ENCODE data around the gene RARB.
A peak's percentile ranks its signal among the peaks of the same experiment; 100 is the strongest.

Gene RARB

GRCh38 chr3:25587526-25587925 lies 159.5 kb downstream of the RARB start:
- peak; percentile 87 for DNase-seq
- TF ChIP-seq CTCF (IDR thresholded peaks at IDR 0.05; ENCODE audit: low read depth, low read length, missing control alignments): no peak
- H3K27ac ChIP-seq: peak overlapping the region; percentile 75
- in situ Hi-C loops (cut with HindIII; ENCODE audit: low pct_ligation_motif_present, low sequenced_read_pairs): no loop called here
- H3K4me3 ChIP-seq (ENCODE audit: low read depth, low read length): no peak overlapping the region
- H3K36me3 ChIP-seq (replicated peaks): peaks cover 33% of the 10 kb centered on the region
- H3K27me3 ChIP-seq (replicated peaks): no peaks in the 10 kb centered on the region

GRCh38 chr3:25587975-25588374 lies 159.9 kb downstream of the RARB start:
- Histone ChIP-seq H3K4me3 (ENCODE audit: low read depth, low read length) (no peak overlapping the region), H3K27ac (peak overlapping the region; percentile 75), H3K27me3 (replicated peaks) (no peaks in the 10 kb centered on the region), H3K36me3 (replicated peaks) (peaks cover 29% of the 10 kb centered on the region)
- DNase-seq: no peak
- in situ Hi-C loops (cut with HindIII; ENCODE audit: low pct_ligation_motif_present, low sequenced_read_pairs): no loop called here
- TF ChIP-seq CTCF (IDR thresholded peaks at IDR 0.05; ENCODE audit: low read depth, low read length, missing control alignments): no peak

GRCh38 chr3:25588441-25589103 lies 160.5 kb downstream of the RARB start:
- TF ChIP-seq CTCF (IDR thresholded peaks at IDR 0.05; ENCODE audit: low read depth, low read length, missing control alignments): no peak
- in situ Hi-C loops (cut with HindIII; ENCODE audit: low pct_ligation_motif_present, low sequenced_read_pairs): no loop called here
- DNase-seq: peak; percentile 55
- Histone ChIP-seq H3K27me3 (replicated peaks) (no peaks in the 10 kb centered on the region), H3K36me3 (replicated peaks) (peaks cover 23% of the 10 kb centered on the region), H3K27ac (peak overlapping the region; percentile 75), H3K4me3 (ENCODE audit: low read depth, low read length) (no peak overlapping the region)

- no peak overlapping the region for H3K4me3 ChIP-seq (ENCODE audit: low read depth, low read length)
- DNase-seq: no peak
- H3K27me3 ChIP-seq (replicated peaks): no peaks in the 10 kb centered on the region
- no peak for TF ChIP-seq CTCF (IDR thresholded peaks at IDR 0.05; ENCODE audit: low read depth, low read length, missing control alignments)
- peak overlapping the region; percentile 75 for H3K27ac ChIP-seq
- in situ Hi-C loops (cut with HindIII; ENCODE audit: low pct_ligation_motif_present, low sequenced_read_pairs): no loop called here
- peaks cover 18% of the 10 kb centered on the region for H3K36me3 ChIP-seq (replicated peaks)
These were observed 161.2 kb downstream of the RARB start for GRCh38 chr3:25589104-25589782.

GRCh38 chr3:25589783-25590258 lies 161.8 kb downstream of the RARB start:
- DNase-seq: no peak
- in situ Hi-C loops (cut with HindIII; ENCODE audit: low pct_ligation_motif_present, low sequenced_read_pairs): no loop called here
- Histone ChIP-seq H3K4me3 (ENCODE audit: low read depth, low read length) (no peak overlapping the region), H3K36me3 (replicated peaks) (peaks cover 18% of the 10 kb centered on the region), H3K27me3 (replicated peaks) (no peaks in the 10 kb centered on the region), H3K27ac (peak overlapping the region; percentile 75)
- no peak for TF ChIP-seq CTCF (IDR thresholded peaks at IDR 0.05; ENCODE audit: low read depth, low read length, missing control alignments)
